HT1080 (cell line): ENCODE data around the gene POGK. TPM values are rescaled to one million over a fixed set of nuclear protein-coding genes. Genes with fewer than 3 reads are reported as not detected.

Experiments
- DNase-seq: peaks from one replicate; pipeline ENCODE4 v3.0.0-alpha.2; 2015; ENCODE audit warnings: low read depth
- total RNA-seq: library from RNA; depleted of rRNA; stranded (reverse); fragments of >200 nt; shearing (Covaris generic); gene quantifications from 2 replicates; pipeline ENCODE4 v1.2.3, GENCODE V29; 2014

POGK gene
- total RNA-seq, 1 experiment from 2014 or later: 31.3 TPM

DNA sequence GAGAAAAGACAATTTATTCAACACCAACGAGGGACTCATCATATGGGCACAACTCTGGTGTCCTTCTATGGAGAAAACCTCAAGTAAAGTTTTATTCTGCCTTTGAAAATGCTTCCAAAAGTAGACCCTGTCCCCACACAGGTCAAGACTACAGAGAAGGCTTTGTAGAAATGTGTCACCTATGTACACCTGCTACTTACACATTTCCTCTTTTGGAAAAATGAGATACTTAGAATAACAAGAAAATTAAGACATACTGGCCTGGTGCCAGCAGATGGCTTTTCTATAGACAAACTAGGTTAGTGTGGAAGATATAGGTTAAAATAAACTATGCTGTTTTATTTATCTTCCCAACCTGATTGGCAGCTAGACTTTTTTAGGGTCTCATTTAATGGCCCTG, 13.6 kb downstream of the POGK start:
- no peak for DNase-seq

- no peak for DNase-seq
Measured at GRCh38 chr1:166855558-166855957, 16.3 kb downstream of the POGK start.

- no peak for DNase-seq
Measured at GRCh38 chr1:166857995-166858394, 18.7 kb downstream of the POGK start.

DNA sequence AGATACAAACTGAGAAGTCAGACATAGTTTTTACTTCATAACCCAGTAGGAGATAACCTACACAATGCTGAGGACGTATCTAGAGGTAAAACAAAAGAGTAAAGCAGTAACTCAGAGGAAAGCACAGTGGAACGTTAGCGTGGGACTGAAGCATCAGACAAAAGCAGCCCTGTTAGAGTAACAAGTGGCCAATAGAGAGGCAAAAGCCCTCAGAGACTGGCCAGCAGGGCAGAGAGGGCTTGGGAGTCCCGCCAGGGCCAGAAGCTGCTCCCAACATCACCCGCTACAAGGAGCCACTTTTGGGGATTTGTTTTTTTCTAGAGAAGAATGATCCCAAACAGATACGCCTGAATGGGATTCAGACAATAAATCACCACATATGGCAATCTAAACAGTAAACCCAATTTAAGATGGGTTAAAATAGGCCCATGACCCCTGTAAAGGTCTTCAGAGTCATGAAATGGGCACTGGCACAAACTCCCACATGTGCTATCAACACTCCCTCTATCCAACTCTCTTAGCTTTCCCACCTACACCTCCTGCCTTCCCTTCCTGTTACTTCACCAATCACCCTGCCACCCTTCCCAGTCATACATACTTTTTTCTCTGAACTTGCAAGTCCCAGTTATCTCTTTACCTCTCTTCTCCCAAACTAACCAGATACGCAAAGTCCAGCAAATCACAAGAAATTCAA, 19.6 kb downstream of the POGK start:
- no peak for DNase-seq

GRCh38 chr1:166859597-166859996, 20.3 kb downstream of the POGK start:
- no peak for DNase-seq

GRCh38 chr1:166865926-166866325, 26.7 kb downstream of the POGK start:
- no peak for DNase-seq

DNA sequence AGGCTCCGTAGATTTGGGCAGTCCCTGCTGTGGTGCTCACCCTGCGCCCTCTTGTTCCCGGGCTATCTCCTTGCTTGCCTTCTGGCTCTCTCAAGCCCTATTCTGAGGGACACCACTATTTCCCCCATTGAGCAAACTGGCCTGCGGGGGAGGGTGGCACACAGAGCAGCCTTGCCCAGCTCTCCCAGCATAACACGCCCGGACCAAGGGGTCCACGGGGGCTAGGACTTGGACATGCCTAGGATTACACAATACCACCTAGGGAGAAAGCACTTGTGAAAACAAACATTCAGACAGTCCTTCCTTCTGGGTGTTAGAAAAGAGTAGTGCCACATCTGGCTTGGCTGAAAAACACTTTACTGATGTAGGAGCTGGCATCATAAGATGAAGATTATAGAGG, 29.4 kb downstream of the POGK start:
- DNase-seq: no peak

DNA sequence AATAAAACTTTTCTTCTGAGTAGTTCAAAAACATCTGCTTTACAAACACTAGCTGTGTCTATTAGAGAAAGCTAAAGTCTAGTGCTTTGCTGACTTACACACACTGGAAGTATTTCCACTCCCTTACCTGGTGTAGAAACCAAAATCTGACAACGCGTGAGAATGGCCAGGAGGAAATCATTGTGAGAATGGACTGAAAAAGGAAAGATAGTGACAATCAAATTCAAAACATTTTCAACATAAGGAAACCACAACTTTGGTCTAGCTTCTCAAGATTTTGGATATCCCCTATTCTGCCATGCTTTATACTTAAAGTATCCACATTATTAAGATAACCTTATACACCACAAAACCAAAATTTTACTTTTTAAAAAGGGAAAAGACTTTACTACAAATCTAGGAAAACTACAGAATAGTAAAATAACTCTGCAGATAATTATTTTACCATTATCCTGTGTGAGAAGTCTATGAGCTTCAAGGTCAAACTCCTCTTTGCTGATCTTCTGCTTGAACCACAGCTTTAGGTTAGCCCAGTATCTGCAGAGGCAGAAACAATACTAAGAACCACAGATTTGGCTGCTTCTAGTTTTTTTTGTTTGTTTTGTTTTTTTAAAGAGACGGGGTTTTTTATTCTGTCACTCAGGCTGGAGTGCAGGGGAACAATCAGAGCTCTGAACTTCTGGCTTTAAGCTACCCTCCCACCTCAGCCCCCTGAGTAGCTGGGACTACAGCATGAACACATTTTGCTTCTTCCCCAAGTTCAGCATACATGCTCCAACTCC, 30.2 kb downstream of the POGK start:
- DNase-seq: no peak

DNA sequence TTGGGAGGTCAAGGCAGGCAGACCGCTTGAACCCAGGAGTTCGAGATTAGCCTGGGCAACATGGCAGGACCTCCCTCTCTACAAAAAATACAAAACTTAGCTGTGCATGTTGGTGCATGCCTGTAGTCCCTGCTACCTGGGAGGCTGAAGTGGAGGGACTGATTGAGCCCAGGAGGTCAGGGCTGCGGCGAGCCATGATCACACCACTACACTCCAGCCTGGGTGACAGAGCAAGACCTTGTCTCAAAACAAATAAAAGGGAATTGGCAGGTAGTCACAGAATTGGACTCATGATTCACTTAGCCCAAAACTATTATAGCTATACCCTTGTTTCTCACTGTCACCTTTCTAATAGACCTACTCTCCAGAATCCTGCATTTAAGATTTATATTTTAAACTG, 31.3 kb downstream of the POGK start:
- no peak for DNase-seq

GRCh38 chr1:166874464-166874863, 35.2 kb downstream of the POGK start:
- no peak for DNase-seq

DNA sequence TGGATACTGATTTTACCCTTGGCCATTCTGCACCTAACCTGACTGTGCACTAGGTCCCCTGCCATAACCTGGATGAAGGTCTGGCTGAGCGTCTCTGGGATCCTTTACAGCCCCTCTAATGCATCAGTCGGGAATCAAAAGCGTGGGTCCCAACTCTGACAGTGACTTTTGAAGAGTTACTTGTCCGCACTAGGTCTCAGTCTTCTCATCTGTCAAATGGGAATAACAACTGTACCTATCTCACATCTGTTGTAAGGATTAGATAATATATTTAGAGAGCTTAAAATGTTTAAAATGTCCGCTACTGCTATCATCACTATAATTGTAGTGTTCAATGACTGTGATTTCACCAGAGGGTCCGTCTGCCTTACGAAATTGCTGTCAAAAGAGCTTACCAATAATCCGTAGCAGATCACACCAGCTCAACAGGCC, 36.0 kb downstream of the POGK start:
- no peak for DNase-seq

DNA sequence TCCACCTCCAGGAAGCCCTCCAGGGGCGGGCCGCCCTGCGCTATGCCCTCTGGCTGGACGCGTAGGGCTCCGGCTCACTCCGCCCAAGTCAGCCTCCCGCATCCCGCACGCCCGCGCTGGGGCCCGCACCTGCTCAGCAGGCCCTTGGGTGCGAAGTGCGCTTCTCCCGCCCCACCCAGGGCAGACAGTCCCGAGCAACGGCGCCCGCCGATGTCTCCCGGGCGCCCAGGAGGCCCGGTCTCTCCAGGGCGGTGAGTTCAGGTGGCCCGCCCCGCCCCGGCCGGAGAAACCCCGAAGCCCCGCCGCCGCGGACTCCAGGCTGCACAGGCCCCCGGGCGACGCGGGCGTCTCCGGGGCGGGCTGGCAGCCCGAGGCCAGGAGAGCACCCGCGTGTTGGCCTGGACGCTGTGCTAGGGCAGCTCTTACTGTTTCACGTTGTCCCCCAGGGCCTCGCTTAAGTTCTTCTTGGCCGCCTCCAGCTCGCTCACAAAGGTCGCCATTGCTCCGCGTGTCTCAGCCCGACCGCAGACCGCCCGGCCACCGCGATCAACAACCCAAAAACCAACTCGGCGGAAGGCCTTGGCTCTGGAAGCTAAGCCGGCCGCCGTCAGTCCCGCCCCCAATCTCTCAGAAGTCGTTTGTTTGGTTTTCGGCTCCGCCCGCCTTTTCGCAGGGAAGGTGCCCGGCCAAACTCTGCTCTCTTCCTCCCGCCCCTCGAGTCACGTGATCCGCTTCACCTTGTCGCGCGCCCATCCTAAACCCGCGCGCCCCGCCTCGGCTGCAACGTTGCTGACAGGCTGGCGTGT, 36.7 kb downstream of the POGK start, which contains the start of gene TADA1:
TSS of gene TADA1 (minus strand) at position 531 of the 806 bp plus-strand sequence. CDS start at position 500, 31 bp downstream.
- peak; percentile 99 for DNase-seq

DNA sequence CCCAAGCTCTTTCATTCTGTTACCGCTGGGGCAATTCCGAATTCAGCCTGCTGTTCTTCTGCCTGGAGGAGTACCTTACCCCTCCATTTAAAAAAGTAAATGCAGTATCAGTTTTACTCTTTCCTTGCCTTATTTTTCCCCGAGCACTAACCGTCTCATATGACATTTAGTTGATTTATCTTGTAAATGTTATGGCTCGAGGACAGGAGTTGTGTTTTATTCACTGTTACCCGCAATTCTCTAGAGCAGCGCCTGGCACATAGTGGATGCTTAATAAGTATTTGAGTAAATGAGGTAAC, 37.2 kb downstream of the POGK start:
- DNase-seq: no peak

GRCh38 chr1:166878173-166878917, 39.1 kb downstream of the POGK start:
- peak; percentile 6 for DNase-seq

DNA sequence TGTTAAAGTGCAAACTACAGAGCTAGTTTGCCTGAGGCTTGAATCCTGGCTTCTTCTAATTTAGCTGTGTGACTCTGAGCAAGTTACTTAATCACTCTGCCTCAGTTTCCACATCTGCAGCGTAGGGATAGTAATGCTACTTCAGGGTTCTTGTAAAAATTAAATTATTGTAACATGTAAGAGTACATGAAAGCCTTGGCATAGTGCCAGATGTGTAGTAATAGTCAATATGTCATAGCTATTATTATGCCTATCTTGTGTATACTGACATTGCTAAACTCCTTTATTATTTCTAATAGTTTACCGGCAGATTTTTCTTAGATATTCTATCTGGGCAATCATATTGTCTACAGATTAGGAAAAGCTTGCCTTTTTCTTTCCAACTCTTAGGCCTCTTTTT, 43.6 kb downstream of the POGK start:
- no peak for DNase-seq

DNA sequence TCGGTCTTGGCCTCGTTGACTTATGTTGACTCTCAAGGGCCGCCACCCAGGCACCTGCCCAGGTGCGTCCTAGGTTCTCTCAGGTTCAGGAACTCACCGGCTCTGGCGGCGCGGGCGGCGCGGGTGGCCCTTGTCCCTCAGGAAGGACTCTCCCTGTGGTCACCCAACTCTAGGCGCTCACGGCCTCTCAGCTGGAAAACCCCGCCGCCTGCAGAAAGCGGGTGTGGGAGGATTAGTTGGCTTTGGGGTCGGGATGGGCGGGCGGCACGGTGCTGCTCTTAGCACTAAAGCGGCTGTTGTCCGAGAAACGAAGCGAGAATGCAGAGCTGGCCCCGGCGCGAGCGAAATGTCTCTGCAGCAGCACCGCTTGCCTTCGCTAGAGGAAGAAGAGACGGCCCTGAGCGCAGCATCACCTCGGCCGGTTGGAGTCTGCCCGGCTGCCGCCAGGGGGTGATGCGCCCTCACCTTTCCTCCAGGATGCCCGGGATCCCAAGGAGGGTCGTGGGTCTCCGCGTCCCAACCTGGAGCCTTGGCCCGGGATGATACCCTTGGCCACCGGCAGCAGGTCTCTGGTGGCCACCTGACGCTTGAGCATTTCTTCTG, 44.9 kb downstream of the POGK start:
- peak; percentile 29 for DNase-seq

DNA sequence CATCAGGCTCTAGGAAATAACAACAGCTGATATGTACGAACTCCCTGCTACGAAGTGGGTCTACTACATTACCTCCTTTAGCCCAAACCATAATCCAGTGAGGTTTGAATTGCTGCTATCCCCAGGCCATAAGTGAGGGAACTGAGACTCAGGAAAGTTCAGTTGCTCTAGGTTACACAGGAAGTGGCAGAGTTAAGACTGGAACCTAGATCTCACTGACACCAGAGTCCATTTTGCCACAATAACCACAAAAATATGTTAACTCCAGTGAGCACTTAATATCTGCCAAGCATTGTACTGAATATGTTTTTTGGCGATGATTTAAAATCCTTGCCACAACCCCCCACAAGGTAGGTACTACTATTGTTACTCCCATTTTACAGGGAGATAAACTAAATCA, 45.7 kb downstream of the POGK start:
- DNase-seq: no peak

DNA sequence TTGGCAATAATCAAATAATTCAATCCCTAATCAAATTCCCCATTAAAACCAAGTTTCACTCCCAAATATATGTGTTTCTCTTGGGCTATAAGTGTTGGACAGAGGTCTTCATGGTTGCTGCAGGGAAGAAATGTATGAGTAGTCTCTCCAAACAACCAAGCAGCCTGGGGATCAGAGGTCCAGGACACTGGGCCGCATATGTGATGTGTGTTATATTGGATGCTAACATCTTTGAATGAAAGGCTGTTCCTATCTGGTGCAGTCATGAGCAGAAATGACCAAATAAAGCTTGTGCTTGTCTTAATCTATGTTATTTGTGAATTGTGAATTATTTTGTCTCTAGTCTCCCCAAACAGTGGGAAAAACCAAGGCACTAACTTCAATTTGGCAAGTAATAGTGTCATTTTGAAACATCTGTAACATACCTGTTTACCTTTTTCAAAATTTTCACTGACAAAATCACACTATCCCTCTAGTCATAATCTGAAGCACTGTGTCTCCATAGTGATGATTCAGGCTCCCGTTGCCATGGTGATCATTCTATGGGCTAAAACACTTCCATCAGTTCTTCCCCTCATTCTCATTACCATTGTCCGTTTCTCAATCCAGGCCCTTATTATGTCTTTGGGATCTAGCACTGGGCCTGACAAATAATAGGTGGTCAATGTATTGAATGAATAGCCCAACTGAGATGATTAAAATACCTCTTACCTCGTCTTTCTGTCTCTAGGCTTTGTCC, 49.3 kb downstream of the POGK start:
- no peak for DNase-seq

GRCh38 chr1:166889776-166890175, 50.5 kb downstream of the POGK start:
- DNase-seq: no peak

DNA sequence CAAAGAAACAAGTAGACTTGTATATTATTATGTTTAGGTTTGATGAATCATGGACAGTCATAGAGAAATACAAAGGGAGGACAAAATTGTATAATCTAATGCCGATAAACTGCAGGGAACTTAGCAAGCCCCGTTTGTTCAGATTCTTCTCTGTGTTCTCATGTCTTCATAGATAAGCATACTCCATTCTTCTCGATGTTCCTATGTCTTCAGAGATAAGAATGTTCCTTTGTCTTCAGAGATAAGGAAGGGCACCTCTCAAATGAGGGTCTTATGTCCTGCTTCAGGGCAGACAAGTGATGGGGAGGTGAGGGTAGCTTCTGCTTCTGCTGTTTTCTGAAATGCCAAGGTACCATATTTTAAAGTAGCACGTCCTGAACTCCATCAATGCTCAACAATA, 56.5 kb downstream of the POGK start:
- DNase-seq: no peak
